Gastrocnemius medialis (tissue), 4 donors: ENCODE measurements around the gene MAN2C1.

Source experiments
- POLR2A ChIP-seq, 2 donors: fragments of 450-650 bp; IDR thresholded peaks; one replicate each; pipeline ENCODE4 v1.6.1; 2017; ENCODE audit warnings: antibody characterized with exemption in 2 of 2, mild to moderate bottlenecking in 2 of 2, moderate library complexity in 2 of 2
- TF ChIP-seq, protein P1 (sequence below), 5 experiments: fragments of 450-650 bp in 3 of 5; fragments of 200-600 bp in 2 of 5; sonication (generic) in 2 of 5; IDR thresholded peaks in 4 of 5; conservative IDR thresholded peaks in 1 of 5; 1 replicate in 4 of 5; 2 replicates in 1 of 5; pipeline ENCODE4 v1.5.1; 2016 to 2019; ENCODE audit warnings: antibody characterized with exemption in 5 of 5, mild to moderate bottlenecking in 3 of 5, moderate library complexity in 3 of 5

DNA sequence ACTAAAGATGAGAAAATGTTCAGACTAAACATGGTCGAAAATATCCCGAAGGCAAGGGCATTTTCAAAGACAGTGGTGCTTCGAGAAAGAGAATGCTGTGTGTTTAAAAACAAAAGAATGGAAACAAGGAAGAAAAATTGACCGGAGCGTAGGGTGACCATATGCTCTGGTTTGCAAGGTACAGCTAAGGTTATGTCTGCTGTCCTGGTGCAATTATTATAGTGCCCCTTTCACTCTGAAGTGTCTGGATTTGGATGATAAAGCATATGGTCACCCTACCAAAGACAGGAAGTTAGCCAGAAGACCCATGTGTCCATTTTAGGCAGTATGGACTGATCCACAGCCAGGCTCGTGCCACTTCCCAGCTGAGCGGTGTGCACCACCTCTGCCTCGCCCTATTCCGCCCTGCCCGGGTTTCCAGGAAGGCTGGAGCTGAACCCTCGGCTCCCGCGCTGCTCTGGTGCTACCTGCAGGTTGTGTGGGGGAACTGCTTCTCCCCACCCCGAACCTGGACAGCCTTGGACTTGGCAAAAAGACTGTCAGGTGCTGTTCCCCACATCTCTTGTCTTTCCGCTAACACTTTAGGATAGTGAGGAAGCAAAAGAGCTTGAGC, 60.5 kb downstream of the MAN2C1 start:
- TF ChIP-seq, protein P1, sequence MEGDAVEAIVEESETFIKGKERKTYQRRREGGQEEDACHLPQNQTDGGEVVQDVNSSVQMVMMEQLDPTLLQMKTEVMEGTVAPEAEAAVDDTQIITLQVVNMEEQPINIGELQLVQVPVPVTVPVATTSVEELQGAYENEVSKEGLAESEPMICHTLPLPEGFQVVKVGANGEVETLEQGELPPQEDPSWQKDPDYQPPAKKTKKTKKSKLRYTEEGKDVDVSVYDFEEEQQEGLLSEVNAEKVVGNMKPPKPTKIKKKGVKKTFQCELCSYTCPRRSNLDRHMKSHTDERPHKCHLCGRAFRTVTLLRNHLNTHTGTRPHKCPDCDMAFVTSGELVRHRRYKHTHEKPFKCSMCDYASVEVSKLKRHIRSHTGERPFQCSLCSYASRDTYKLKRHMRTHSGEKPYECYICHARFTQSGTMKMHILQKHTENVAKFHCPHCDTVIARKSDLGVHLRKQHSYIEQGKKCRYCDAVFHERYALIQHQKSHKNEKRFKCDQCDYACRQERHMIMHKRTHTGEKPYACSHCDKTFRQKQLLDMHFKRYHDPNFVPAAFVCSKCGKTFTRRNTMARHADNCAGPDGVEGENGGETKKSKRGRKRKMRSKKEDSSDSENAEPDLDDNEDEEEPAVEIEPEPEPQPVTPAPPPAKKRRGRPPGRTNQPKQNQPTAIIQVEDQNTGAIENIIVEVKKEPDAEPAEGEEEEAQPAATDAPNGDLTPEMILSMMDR (IDR thresholded peaks at IDR 0.05 in 4 of 5, conservative IDR thresholded peaks at IDR 0.05 in 1 of 5), result no peak
- TF ChIP-seq POLR2A (IDR thresholded peaks at IDR 0.05), result no peak
